HFFc6 (cell line): Measurements from ENCODE around the gene GPR179. TPM values are rescaled to one million over a fixed set of nuclear protein-coding genes. Genes with fewer than 3 reads are reported as not detected.

Source experiments
- DNase-seq: peaks from one replicate; pipeline ENCODE4 v3.0.0-alpha.2; 2018
- H3K27ac Mint-ChIP-seq: 2 replicates; pipeline ENCODE4 v1.8.0; 2020; ENCODE audit warnings: mild to moderate bottlenecking, mixed read lengths
- H3K27me3 Mint-ChIP-seq: 2 replicates; pipeline ENCODE4 v1.8.0; 2021; ENCODE audit warnings: mild to moderate bottlenecking, moderate library complexity, mixed read lengths; ENCODE audit not compliant: insufficient read depth
- H3K36me3 Mint-ChIP-seq: 2 replicates; pipeline ENCODE4 v1.8.0; 2021; ENCODE audit warnings: low read depth, mixed read lengths
- H3K4me1 Mint-ChIP-seq: 2 replicates; pipeline ENCODE4 v1.8.0; 2020; ENCODE audit warnings: low read depth, mixed read lengths
- H3K4me3 Mint-ChIP-seq: 2 replicates; pipeline ENCODE4 v1.8.0; 2020; ENCODE audit warnings: mild to moderate bottlenecking, moderate library complexity, mixed read lengths
- H3K9me3 Mint-ChIP-seq: 2 replicates; pipeline ENCODE4 v1.8.0; 2020; ENCODE audit warnings: mild to moderate bottlenecking, mixed read lengths
- total RNA-seq, 6 experiments: library from RNA; stranded (reverse); fragmentation: NEBNext Ultra II Directional; extraction: Animal tissue kit (Norgen Biotek cat#: 25700); gene quantifications; 2 replicates in 1 of 6; 3 replicates in 5 of 6; pipeline ENCODE4 v1.2.3, GENCODE V29; 2021
- TF ChIP-seq, protein P1 (sequence below): fragments of 200-600 bp; sonication (generic); IDR thresholded peaks from 2 replicates; pipeline ENCODE4 v1.5.0; 2021; ENCODE audit warnings: antibody characterized with exemption, mild to moderate bottlenecking

Gene GPR179
- total RNA-seq, 6 experiments from 2014 or later: not detected

DNA sequence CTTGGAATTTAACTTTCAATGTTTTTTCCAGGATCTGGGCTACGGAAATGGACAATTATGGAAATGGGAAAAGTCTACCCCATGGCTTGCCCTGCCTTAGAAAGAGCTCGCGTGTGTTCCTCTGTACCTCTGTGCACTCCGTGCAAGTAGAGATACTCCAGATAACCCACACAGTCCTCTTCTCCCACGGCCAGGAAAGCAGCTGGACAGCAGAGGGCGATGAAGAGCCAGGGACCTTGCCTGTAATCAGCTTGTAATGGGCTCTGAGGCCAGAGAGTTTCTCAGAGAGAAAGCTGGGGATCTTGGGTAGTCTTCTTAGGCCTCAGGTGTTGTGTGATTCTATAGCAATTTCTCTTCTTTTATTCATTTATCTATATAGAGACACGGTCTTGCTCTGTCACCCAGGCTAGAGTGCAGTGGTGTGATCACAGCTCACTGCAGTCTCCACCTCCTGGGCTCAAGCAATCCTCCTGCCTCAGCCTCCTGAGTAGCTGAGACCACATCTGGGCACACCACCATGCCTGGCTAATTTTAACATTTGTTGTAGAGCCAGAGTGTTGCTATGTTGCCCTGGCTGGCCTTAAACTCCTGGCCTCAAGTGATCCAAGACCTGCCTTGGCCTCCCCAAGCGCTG lies 5.5 kb upstream of the GPR179 start:
- peak; percentile 83 for DNase-seq
- Mint-ChIP-seq H3K27ac (no peak overlapping the region), H3K9me3 (no peaks in the 10 kb centered on the region), H3K36me3 (0 out of 2 replicates have a peak, but pooled peaks cover 4% of the 10 kb centered on the region), H3K4me1 (peaks cover 25% of the 10 kb centered on the region), H3K27me3 (peaks cover 2% of the 10 kb centered on the region), H3K4me3 (no peak overlapping the region)
- TF ChIP-seq, protein P1, sequence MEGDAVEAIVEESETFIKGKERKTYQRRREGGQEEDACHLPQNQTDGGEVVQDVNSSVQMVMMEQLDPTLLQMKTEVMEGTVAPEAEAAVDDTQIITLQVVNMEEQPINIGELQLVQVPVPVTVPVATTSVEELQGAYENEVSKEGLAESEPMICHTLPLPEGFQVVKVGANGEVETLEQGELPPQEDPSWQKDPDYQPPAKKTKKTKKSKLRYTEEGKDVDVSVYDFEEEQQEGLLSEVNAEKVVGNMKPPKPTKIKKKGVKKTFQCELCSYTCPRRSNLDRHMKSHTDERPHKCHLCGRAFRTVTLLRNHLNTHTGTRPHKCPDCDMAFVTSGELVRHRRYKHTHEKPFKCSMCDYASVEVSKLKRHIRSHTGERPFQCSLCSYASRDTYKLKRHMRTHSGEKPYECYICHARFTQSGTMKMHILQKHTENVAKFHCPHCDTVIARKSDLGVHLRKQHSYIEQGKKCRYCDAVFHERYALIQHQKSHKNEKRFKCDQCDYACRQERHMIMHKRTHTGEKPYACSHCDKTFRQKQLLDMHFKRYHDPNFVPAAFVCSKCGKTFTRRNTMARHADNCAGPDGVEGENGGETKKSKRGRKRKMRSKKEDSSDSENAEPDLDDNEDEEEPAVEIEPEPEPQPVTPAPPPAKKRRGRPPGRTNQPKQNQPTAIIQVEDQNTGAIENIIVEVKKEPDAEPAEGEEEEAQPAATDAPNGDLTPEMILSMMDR: peak; percentile 92

DNA sequence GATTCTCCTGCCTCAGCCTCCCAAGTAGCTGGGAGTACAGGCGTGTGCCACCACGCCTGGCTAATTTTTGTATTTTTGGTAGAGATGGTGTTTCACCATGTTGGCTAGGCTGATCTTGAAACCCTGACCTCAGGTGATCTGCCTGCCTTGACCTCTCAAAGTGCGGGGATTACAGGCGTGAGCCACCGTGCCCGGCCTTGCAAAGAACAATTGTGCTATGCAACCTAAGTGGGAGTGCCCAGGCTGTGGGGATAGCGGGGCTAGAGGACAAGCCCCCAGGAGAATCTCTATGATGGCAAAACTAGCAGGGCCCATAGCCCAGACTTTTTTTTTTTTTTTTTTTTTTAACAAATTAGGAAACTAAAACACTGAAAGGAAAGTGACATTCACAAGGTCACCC lies 2.0 kb upstream of the GPR179 start:
- H3K4me3 Mint-ChIP-seq: no peak overlapping the region
- TF ChIP-seq, protein P1: no peak
- peaks cover 14% of the 10 kb centered on the region for H3K27me3 Mint-ChIP-seq
- H3K36me3 Mint-ChIP-seq: no peaks in the 10 kb centered on the region
- peaks cover 6% of the 10 kb centered on the region for H3K4me1 Mint-ChIP-seq
- no peak for DNase-seq
- H3K9me3 Mint-ChIP-seq: no peaks in the 10 kb centered on the region
- H3K27ac Mint-ChIP-seq: no peak overlapping the region

DNA sequence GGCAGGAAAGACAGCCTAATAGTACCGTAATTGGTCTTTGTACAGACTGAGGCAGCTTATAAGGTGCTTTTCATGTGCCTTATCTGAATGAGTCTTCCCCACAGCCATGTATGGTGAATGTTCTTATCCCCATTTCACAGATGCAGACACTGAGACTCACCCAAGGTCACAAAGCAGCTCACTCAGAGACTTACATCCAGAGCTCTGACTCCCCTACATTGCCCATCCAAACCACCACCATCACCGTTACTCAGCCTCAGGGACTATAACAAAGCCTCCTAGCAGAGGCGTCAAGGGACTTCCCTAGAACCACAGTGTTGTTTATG lies 627 bp upstream of the GPR179 start:
- Mint-ChIP-seq H3K27ac (no peak overlapping the region), H3K9me3 (no peaks in the 10 kb centered on the region), H3K4me3 (no peak overlapping the region), H3K36me3 (no peaks in the 10 kb centered on the region), H3K27me3 (peaks cover 19% of the 10 kb centered on the region), H3K4me1 (peaks cover 6% of the 10 kb centered on the region)
- DNase-seq: no peak
- TF ChIP-seq, protein P1: no peak

DNA sequence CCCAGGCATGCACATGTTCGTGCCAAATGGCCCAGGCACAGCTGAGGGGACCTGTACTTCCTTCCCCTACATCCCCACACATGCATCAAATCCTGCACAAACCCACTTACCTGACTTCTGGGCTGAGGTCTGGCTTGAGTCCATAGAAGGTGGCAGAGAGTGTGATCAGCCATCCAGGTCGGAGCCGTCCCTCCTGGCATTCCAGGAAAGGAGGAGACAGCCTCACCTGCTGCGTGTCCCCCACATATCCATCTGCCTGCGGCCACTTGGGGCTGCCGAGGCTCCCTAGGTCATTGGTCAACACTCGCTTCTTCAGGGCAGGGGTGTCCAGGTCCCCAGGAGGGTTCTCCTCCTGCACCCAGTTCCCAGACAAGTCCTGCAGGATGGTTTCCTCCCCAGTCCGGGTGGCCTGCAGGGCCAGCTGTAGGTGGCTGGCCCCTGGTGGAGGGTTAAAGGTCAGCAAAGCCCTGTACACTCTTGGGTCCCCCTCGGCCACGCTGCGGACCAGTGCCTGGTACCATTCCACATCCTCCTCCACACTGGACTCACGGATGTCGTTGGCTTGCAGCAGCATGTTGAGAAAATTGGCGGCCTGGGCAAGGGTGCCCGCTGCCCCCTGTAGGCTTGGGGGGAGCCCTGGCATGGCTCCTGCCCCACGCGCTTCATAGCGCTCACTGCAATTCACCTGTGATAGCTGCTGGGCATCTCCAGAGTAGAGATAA lies 709 bp downstream of the GPR179 start:
- Mint-ChIP-seq H3K9me3 (no peaks in the 10 kb centered on the region), H3K27ac (no peak overlapping the region), H3K27me3 (peaks cover 24% of the 10 kb centered on the region), H3K4me1 (no peaks in the 10 kb centered on the region), H3K36me3 (no peaks in the 10 kb centered on the region), H3K4me3 (no peak overlapping the region)
- no peak for DNase-seq
- TF ChIP-seq, protein P1: 0 out of 2 replicates have a peak, but pooled peaks have one; percentile 11

DNA sequence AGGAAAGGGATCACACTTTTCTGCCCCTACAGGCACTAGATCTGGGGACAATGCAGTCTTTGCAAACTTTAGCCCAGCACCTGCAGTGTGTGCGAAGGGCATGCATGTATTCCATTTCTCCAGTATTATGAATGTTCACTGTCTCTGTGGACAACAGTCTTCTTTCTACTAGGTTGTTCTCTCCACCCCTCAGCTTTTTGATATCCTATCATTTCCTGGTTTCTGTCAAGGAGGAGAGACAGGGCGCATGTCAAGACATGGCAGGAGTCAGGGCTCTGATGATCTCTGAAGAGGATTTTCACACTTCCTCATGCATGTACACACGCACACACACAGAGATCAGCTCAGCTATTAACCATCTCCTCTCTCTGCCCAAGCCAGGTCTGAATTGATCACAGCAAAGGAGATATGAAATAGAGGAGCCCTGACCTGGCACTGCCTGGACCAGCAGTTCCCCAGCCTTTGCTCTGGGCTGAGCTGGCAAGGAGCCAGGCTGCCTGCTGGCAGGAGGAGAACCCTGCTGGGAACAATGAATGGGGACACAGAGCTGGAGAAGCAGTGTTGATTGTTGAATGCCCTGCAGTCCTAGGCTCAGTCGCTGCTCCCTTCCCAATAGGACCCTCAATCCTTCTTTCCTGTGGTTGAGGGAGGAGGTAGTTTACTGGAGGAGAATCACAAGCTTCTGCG lies 2.6 kb downstream of the GPR179 start:
- Mint-ChIP-seq H3K4me1 (no peaks in the 10 kb centered on the region), H3K27me3 (peaks cover 31% of the 10 kb centered on the region), H3K9me3 (no peaks in the 10 kb centered on the region), H3K4me3 (no peak overlapping the region), H3K36me3 (no peaks in the 10 kb centered on the region), H3K27ac (no peak overlapping the region)
- no peak for DNase-seq
- TF ChIP-seq, protein P1: no peak
